Calu3 (cell line): ENCODE measurements around the gene NMT1. TPM values are rescaled to one million over a fixed set of nuclear protein-coding genes. Genes with fewer than 3 reads are reported as not detected.

Source experiments
- BruUV-seq: library from RNA; stranded (reverse); fragments of 400-500 nt; replicated peaks from 2 replicates; lab custom pipeline; 2021; lab: Mats Ljungman, UMichigan
- CTCF ChIA-PET: fragments of 300-600 bp; sonication (Branson Sonifier 250); formaldehyde crosslinking; loops from one replicate; lab custom pipeline; 2022; ENCODE audit warnings: antibody characterized with exemption; lab: Charles Lee
- DNase-seq: peaks from one replicate; pipeline ENCODE4 v3.0.0; 2022
- H3K27ac Mint-ChIP-seq: one replicate; pipeline ENCODE4 v1.8.0; 2022; ENCODE audit warnings: mixed read lengths; ENCODE audit not compliant: unreplicated experiment
- H3K27me3 Mint-ChIP-seq: one replicate; pipeline ENCODE4 v1.8.0; 2022; ENCODE audit warnings: mixed read lengths; ENCODE audit not compliant: unreplicated experiment
- H3K36me3 Mint-ChIP-seq: one replicate; pipeline ENCODE4 v1.8.0; 2022; ENCODE audit warnings: mild to moderate bottlenecking, moderate library complexity, mixed read lengths; ENCODE audit not compliant: insufficient read depth, unreplicated experiment
- H3K4me1 Mint-ChIP-seq: one replicate; pipeline ENCODE4 v1.8.0; 2022; ENCODE audit warnings: mild to moderate bottlenecking, low read depth, mixed read lengths; ENCODE audit not compliant: unreplicated experiment
- H3K4me3 Mint-ChIP-seq: one replicate; pipeline ENCODE4 v1.8.0; 2022; ENCODE audit warnings: mild to moderate bottlenecking, low read depth, moderate library complexity, mixed read lengths; ENCODE audit not compliant: unreplicated experiment
- H3K9me3 Mint-ChIP-seq: one replicate; pipeline ENCODE4 v1.8.0; 2022; ENCODE audit warnings: low read depth, mixed read lengths; ENCODE audit not compliant: unreplicated experiment
- intact Hi-C: fragments of 100-400 bp; cut with micrococcal nuclease; formaldehyde crosslinking; loops from one replicate; pipeline ENCODE4 v1.10.0; 2022; ENCODE audit not compliant: unreplicated experiment
- total RNA-seq: library from RNA; stranded (reverse); gene quantifications from 2 replicates; pipeline ENCODE4 v1.2.3, GENCODE V29; 2022
- TF ChIP-seq, protein P1 (sequence below): fragments of 200-600 bp; IDR thresholded peaks from one replicate; pipeline ENCODE4 v1.8.0; 2022; ENCODE audit warnings: antibody characterized with exemption; ENCODE audit not compliant: unreplicated experiment

Gene NMT1
- total RNA-seq, 1 experiment from 2014 or later, result 185 TPM

DNA sequence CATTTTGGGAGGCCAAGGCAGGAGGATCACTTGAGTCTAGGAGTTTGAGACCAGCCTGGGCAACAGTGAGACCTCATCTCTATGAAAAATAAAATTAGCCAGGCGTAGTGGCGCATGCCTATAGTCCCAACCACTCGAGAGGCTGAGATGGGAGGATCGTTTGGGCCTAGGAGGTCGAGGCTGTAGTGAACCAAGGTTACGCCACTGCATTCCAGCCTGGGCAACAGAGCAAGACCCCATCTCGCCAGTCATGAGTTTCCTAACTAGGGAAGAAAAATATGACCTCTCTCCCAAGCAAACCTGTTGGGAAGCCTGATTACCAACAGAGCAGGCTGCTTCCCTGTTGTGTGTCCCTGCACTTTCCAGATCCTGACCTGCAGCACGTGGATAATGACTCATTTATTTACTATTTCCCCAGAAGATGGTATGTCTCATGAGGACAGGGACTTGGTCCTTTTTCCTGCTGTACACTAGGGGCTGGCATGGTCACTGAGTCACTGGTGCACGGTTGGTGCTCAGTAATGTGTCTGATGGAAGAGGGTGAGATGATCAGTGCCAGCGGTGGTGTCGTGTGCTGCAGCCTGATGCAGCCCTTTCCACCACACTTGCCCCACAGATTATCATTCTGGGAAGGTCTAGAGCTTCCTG, 30.8 kb downstream of the NMT1 start:
- peaks cover 90% of the 10 kb centered on the region for H3K36me3 Mint-ChIP-seq
- peaks cover 3% of the 10 kb centered on the region for H3K9me3 Mint-ChIP-seq
- H3K27ac Mint-ChIP-seq, result peak overlapping the region; percentile 58
- no peak for DNase-seq
- CTCF ChIA-PET, result interaction anchor here (0.7 kb wide), 1 partner anchor 102 kb away, joined by 4 read pairs; no protein-coding TSS in a partner anchor
- TF ChIP-seq, protein P1, sequence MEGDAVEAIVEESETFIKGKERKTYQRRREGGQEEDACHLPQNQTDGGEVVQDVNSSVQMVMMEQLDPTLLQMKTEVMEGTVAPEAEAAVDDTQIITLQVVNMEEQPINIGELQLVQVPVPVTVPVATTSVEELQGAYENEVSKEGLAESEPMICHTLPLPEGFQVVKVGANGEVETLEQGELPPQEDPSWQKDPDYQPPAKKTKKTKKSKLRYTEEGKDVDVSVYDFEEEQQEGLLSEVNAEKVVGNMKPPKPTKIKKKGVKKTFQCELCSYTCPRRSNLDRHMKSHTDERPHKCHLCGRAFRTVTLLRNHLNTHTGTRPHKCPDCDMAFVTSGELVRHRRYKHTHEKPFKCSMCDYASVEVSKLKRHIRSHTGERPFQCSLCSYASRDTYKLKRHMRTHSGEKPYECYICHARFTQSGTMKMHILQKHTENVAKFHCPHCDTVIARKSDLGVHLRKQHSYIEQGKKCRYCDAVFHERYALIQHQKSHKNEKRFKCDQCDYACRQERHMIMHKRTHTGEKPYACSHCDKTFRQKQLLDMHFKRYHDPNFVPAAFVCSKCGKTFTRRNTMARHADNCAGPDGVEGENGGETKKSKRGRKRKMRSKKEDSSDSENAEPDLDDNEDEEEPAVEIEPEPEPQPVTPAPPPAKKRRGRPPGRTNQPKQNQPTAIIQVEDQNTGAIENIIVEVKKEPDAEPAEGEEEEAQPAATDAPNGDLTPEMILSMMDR, result no peak
- H3K4me1 Mint-ChIP-seq, result peaks cover 31% of the 10 kb centered on the region
- H3K4me3 Mint-ChIP-seq, result peak overlapping the region; percentile 30
- no peaks in the 10 kb centered on the region for H3K27me3 Mint-ChIP-seq
- no TSS peak for BruUV-seq
- intact Hi-C loops, result no loop called here

DNA sequence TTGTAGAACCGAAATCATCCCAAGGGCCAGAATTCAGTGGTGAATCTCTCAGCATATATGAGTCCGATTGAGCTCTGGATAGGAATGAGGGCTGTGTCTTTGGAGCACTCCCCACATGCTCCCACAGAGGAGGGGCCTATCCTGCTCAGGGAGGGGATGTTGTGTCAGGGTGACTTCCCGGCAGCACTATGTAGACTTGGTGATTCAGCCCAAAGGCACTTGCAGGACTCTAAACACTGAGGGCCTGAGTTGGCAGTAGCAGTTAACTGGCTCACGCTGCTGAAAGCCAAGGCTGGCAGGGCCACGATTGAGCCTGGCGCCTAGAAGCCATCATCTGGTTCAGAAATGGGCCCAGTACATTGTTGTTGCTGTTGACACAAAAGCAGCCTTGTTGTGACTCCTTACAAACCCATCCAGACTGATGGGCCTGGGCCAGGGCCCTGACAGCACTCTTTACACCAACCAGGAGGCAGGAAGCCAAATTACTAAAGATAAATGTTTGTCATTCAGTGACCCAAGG, 31.9 kb downstream of the NMT1 start:
- CTCF ChIA-PET, result interaction anchor here (0.5 to 1.2 kb wide), 3 partner anchors 41 to 172 kb away, joined by 3 to 7 read pairs (median 4); partner anchors contain the start of gene ACBD4
- TF ChIP-seq, protein P1, result no peak
- H3K9me3 Mint-ChIP-seq, result peaks cover 3% of the 10 kb centered on the region
- H3K36me3 Mint-ChIP-seq, result peaks cover 90% of the 10 kb centered on the region
- intact Hi-C loops, result no loop called here
- BruUV-seq, result no TSS peak
- peak overlapping the region; percentile 15 for H3K4me3 Mint-ChIP-seq
- DNase-seq, result peak; percentile 85
- H3K4me1 Mint-ChIP-seq, result peaks cover 31% of the 10 kb centered on the region
- H3K27ac Mint-ChIP-seq, result peak overlapping the region; percentile 58
- H3K27me3 Mint-ChIP-seq, result no peaks in the 10 kb centered on the region

- H3K27me3 Mint-ChIP-seq, result no peaks in the 10 kb centered on the region
- CTCF ChIA-PET, result interaction anchor here (0.7 to 1.2 kb wide), 2 partner anchors 42 to 56 kb away, joined by 4 to 7 read pairs; partner anchors contain the start of gene ACBD4
- peaks cover 90% of the 10 kb centered on the region for H3K36me3 Mint-ChIP-seq
- TF ChIP-seq, protein P1, result no peak
- no TSS peak for BruUV-seq
- intact Hi-C loops, result no loop called here
- peaks cover 3% of the 10 kb centered on the region for H3K9me3 Mint-ChIP-seq
- H3K4me1 Mint-ChIP-seq, result peaks cover 31% of the 10 kb centered on the region
- H3K27ac Mint-ChIP-seq, result peak overlapping the region; percentile 58
- DNase-seq, result no peak
- peak overlapping the region; percentile 15 for H3K4me3 Mint-ChIP-seq
These were observed 32.5 kb downstream of the NMT1 start for GRCh38 chr17:45093444-45094110.

DNA sequence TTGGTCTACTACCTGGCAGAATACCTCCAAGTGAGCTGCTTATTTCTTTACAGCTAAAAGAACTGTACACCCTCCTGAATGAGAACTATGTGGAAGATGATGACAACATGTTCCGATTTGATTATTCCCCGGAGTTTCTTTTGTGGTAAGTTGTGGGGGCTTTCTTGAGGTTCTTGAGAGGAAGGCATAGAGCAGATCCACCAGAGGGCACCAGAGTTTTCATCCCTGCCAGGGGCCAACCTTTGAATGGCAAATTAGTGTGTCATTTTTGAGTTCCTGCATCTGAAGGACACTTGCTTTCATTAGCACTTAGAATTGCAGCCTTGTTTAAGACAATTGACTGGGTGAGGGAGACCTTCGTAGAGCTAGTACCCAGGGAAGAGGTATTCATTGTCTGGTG, 35.0 kb downstream of the NMT1 start:
- Mint-ChIP-seq H3K4me1 (peaks cover 31% of the 10 kb centered on the region), H3K27ac (peak overlapping the region; percentile 62), H3K4me3 (no peak overlapping the region), H3K27me3 (no peaks in the 10 kb centered on the region), H3K9me3 (peaks cover 3% of the 10 kb centered on the region), H3K36me3 (peaks cover 89% of the 10 kb centered on the region)
- BruUV-seq, result no TSS peak
- peak; percentile 63 for DNase-seq
- TF ChIP-seq, protein P1, result peak; percentile 72
- intact Hi-C loops, result loop anchor here (5.0 kb wide), 2 partner anchors 36 to 174 kb away; partner anchors contain the start of gene PLCD3
- CTCF ChIA-PET, result no interaction called here
